ENCODE measurements around the gene VWCE.

Gene VWCE

DNA sequence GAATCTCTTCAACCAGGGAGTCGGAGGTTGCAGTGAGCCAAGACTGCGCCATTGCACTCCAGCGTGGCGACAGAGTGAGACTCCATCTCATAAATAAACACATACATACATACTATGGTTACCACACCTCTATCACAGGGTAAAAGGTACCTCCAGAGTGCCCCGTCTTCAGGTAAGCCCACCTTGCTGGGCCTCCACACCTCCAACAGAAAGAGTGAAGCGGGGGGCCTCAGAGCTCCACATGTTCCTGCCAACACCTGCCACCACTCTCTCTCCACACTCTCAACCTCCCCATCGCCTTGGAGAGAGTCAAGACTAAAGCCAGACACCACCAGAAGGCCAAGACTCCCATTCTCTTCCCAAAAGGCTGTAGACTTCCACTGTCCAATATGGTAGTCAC, 10.3 kb upstream of the VWCE start:
- Mint-ChIP-seq H3K4me3 (no peak overlapping the region), H3K4me1 (ENCODE audit: low read depth) (no peaks in the 10 kb centered on the region), H3K27me3 (ENCODE audit: low read depth) (no peaks in the 10 kb centered on the region), H3K9me3 (no peaks in the 10 kb centered on the region), H3K27ac (no peak overlapping the region), H3K36me3 (ENCODE audit: low read depth) (peaks cover 37% of the 10 kb centered on the region)

DNA sequence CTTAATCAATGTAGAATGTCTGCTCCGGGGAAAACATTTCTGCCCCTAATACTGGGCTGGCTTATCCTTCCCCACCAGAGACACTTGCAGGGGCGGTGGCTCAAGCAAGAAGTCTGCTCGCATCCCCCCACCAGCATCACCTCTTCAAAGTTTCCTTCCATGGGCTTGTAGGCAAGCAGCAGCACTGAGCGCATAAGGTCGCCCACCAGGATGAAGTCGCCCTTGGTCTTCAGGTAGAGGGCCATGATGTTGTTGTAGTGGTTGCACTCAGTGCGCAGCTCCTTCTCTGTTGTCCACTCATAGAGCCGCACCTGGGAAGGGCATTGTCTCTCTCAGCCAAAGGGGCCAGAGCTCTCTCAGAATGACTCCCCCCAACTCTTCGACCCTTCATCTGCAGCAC, 8.6 kb upstream of the VWCE start:
- Mint-ChIP-seq H3K4me3 (no peak overlapping the region), H3K36me3 (ENCODE audit: low read depth) (peaks cover 41% of the 10 kb centered on the region), H3K27me3 (ENCODE audit: low read depth) (no peaks in the 10 kb centered on the region), H3K9me3 (no peaks in the 10 kb centered on the region), H3K4me1 (ENCODE audit: low read depth) (peaks cover 5% of the 10 kb centered on the region), H3K27ac (no peak overlapping the region)

DNA sequence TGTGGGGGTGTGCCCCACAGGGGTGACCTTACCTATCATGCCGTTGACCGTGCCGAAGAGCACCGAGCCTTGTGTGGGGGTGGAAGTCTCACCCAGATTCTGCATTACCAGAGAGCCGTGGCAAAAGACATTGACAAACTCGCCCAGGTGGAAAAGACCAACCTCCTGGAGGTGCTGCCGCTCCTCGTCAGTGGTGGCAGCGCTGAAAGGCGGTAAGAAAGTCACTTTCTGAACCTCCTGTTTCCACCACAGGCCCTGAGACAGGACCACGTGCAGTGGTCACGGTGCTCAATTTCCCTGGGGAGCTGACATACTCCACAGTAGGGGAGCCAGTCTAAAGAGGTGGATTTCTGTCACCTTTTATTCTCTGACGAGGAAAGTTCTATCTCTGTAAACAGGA, 7.4 kb upstream of the VWCE start:
- H3K9me3 Mint-ChIP-seq: no peaks in the 10 kb centered on the region
- no peak overlapping the region for H3K4me3 Mint-ChIP-seq
- no peaks in the 10 kb centered on the region for H3K27me3 Mint-ChIP-seq (ENCODE audit: low read depth)
- H3K36me3 Mint-ChIP-seq (ENCODE audit: low read depth): peaks cover 46% of the 10 kb centered on the region
- H3K27ac Mint-ChIP-seq: no peak overlapping the region
- peaks cover 15% of the 10 kb centered on the region for H3K4me1 Mint-ChIP-seq (ENCODE audit: low read depth)

DNA sequence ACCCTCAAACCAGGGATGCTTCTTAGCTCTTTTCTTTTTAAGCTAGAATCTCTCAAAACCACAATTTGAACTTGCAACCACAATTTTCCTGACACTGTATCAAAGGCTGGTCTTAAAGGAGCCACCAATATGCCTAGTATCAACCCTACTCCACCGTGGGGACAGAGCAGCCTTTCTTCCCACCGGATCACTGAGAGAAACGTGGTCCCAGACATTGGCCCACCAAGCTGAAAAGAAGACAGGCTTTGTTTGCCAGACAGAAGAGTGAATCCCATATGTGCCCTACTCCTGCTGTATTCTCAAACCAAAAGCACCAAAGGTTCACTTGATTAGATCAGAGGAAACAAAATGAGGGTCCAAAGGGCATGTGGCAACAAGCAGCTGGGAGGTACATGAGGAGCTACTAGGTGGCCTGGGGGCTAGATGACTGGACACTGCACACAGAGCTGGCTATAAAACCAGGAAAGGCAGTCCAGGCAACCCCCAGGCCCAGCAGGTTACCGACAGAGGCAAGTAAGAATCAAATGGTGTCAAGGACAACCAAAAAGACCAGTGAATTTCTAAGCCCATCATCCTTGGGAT, 3.6 kb upstream of the VWCE start:
- H3K36me3 Mint-ChIP-seq (ENCODE audit: low read depth): peaks cover 44% of the 10 kb centered on the region
- peaks cover 26% of the 10 kb centered on the region for H3K4me1 Mint-ChIP-seq (ENCODE audit: low read depth)
- H3K27ac Mint-ChIP-seq: no peak overlapping the region
- no peaks in the 10 kb centered on the region for H3K9me3 Mint-ChIP-seq
- H3K4me3 Mint-ChIP-seq: no peak overlapping the region
- peaks cover 6% of the 10 kb centered on the region for H3K27me3 Mint-ChIP-seq (ENCODE audit: low read depth)

DNA sequence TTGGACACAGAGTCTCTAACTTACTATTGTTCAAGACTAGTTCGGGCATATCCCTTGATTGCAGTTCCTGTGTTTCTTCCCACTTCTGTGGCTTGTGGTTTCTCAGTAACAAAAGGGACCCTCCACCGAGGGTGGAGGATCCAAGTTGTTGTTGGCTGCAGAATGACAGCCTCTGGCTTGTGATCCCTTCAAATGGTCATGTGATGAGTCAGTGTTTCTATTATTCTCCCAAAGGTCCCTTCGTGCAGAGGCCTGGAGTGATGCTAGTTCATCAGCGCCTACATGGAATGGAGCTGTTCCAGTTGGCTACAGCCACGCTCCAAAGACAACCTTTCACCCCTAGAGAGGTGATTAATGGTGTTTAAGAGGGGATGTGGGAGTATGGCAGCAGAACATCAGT, 2.6 kb upstream of the VWCE start:
- peaks cover 13% of the 10 kb centered on the region for H3K27me3 Mint-ChIP-seq (ENCODE audit: low read depth)
- peaks cover 30% of the 10 kb centered on the region for H3K4me1 Mint-ChIP-seq (ENCODE audit: low read depth)
- H3K27ac Mint-ChIP-seq: peak overlapping the region; percentile 27
- peaks cover 40% of the 10 kb centered on the region for H3K36me3 Mint-ChIP-seq (ENCODE audit: low read depth)
- H3K9me3 Mint-ChIP-seq: no peaks in the 10 kb centered on the region
- peak overlapping the region; percentile 5 for H3K4me3 Mint-ChIP-seq

DNA sequence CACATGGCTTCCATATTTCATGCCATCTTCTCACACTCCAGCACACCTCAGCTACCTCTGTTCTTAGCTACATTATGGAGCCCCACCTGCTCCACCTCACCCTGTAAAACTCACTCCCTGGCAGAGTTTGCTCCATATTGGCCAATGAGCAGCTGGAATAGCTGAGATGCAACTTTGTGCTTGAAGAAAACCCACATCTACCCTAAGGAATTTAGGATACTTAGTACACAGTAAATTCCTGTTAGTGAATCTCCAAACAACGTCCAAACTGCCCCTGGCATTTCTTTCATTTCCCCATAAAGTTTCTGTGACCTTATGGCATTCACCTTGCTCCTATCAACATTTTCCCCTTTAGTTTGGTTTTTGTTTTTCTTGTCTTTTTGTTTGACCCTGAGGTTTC, 2.2 kb upstream of the VWCE start:
- H3K36me3 Mint-ChIP-seq (ENCODE audit: low read depth): peaks cover 38% of the 10 kb centered on the region
- H3K27ac Mint-ChIP-seq: peak overlapping the region; percentile 27
- peaks cover 15% of the 10 kb centered on the region for H3K27me3 Mint-ChIP-seq (ENCODE audit: low read depth)
- peaks cover 30% of the 10 kb centered on the region for H3K4me1 Mint-ChIP-seq (ENCODE audit: low read depth)
- peak overlapping the region; percentile 5 for H3K4me3 Mint-ChIP-seq
- H3K9me3 Mint-ChIP-seq: no peaks in the 10 kb centered on the region

DNA sequence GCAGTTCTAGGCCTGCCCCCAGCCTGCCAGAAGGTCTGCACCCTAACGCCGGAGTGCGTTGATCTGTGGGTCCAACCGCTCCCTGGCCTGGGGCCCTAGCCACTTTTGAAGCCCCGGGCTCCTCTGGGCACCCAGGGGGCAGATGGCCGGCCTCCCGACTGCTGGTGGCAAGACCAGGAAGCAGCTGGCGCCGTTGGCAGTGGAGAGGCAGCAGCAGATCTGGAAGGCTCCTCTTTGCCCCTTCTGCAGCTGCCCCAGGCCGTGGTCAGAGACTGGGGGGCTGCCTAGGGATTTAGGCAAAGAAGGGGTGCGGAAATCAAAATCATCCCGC, 445 bp upstream of the VWCE start:
- Mint-ChIP-seq H3K36me3 (ENCODE audit: low read depth) (peaks cover 25% of the 10 kb centered on the region), H3K4me3 (peak overlapping the region; percentile 77), H3K4me1 (ENCODE audit: low read depth) (peaks cover 30% of the 10 kb centered on the region), H3K9me3 (no peaks in the 10 kb centered on the region), H3K27ac (no peak overlapping the region), H3K27me3 (ENCODE audit: low read depth) (peaks cover 17% of the 10 kb centered on the region)

DNA sequence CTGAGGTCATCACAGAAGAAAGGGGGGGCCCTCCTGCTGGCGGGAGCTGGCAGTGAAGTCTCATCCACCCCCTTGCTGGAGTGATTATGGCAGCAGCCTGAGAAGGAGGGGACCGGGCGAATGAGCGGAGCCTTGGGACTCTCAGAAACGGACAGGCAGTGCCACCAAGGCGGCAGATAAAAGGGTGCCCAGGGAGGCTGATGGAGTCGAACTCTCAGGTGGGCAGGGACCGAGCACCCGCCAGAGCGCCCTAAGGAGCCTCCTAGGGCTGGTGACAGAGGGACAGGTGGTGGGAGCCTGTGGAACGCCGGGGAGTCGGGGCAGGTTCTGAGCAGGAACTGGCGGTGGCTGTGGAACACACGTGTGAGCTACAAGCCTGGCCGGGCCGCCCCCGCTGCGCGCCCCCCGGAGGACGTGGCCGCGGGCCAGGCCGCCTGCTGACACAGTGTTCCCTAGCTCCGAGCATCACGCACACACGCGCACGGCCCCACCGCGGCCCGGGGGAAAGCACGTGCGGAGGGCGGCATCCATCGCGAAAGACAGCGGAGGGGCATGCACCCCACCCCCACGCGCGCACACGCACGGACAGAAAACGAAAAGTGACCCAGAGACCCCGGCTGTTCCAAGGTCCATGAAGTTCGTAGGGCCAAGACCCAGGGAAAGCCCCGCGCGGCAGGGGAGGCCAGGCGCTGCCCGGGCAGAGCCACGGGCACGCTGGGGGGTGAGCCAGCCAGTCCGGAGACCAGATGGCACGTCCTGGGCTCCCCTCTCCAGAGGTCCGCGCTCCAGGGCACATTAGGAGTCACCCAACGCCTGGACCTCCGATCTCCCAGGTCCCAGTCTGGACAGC, 1.0 kb downstream of the VWCE start:
- Mint-ChIP-seq H3K27me3 (ENCODE audit: low read depth) (peaks cover 17% of the 10 kb centered on the region), H3K4me3 (peak overlapping the region; percentile 80), H3K4me1 (ENCODE audit: low read depth) (peaks cover 27% of the 10 kb centered on the region), H3K9me3 (no peaks in the 10 kb centered on the region), H3K36me3 (ENCODE audit: low read depth) (peaks cover 18% of the 10 kb centered on the region), H3K27ac (peak overlapping the region; percentile 29)

DNA sequence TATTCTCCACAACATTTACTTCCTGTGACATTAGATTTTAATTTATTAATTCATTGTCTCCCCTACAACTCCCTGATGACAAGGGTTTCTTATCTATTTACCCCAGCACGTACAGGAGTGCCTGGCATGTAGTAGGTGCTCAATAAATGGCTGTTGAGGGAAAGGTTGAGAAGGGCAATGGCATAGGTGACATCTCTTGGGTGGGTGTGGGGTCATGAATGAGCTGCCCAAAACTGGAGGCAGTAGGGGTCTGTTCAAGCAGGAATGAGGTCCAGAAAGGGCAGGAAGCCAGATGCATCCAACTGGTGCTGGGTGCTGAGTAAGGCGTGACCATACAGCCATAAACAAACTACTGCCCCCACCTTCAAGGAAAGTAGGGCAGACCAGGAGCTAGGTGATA, 2.8 kb downstream of the VWCE start:
- Mint-ChIP-seq H3K4me3 (peak overlapping the region; percentile 5), H3K36me3 (ENCODE audit: low read depth) (peaks cover 8% of the 10 kb centered on the region), H3K27ac (no peak overlapping the region), H3K27me3 (ENCODE audit: low read depth) (peaks cover 17% of the 10 kb centered on the region), H3K4me1 (ENCODE audit: low read depth) (peaks cover 13% of the 10 kb centered on the region), H3K9me3 (no peaks in the 10 kb centered on the region)

DNA sequence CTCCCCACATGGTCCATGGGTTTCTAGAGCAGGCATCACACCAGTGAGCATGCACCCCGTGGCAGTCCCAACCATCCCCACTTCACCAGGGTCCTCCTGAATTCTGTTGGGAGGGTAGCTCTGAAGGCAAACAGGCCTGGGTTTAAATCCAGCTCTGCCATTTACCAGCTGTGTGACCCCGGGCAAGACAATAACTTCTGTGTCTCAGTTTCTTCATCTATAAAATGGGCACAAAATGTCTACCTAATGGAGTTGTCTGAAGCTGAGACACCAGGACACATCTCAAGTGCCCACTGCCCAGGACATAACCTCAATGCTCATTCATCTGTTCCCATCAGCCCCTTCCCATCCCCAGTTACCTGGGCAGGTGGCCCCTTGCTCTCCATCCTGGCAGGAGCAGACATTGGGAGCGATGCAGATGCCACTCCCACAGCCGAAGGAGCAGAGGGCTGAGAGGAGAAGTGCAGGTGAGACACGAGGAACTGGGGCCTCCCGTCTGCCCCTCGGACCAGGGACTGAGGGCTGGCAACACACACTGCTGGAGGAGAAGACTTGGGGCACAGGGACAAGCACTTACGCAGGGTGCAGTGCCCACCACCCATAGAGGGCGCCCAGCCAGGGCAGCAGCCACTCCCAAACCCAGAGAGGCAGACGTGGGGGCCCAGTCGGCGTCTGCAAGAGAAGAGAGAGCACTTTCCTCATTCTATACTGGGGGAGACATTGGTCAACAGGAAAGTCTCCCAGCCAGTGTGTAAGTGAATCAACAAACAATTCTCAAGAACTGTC, 4.0 kb downstream of the VWCE start:
- Mint-ChIP-seq H3K27me3 (ENCODE audit: low read depth) (peaks cover 17% of the 10 kb centered on the region), H3K9me3 (no peaks in the 10 kb centered on the region), H3K27ac (no peak overlapping the region), H3K4me1 (ENCODE audit: low read depth) (peaks cover 8% of the 10 kb centered on the region), H3K4me3 (no peak overlapping the region), H3K36me3 (ENCODE audit: low read depth) (peaks cover 4% of the 10 kb centered on the region)

DNA sequence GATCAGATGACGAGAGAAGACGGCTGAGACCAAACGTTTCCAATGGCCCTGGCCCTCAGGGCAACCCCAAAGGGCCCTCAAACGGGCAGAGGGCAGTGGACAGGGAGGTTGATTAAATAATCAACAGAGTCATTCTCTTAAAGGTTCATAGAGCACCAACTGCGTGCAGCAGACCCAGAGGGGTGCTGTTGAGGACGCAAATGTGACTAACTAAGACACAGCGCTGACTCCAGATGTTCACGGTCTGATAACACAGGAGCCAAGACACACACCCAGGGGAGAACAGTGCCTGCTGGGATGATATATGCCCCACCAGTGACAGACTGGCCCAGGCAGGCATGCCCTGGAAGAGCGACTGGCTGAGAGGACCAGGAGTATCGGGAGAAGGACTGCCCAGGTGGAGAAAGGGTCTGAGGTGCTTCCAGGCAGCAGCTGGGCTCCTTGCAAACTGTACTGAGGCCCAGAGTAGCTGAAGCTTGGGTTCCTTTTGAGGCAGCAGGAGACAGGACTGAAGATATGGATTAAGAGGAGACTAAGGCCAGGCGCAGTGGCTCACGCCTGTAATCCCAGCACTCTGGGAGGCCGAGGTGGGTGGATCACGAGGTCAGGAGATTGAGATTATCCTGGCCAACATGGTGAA, 7.7 kb downstream of the VWCE start:
- Mint-ChIP-seq H3K27me3 (ENCODE audit: low read depth) (peaks cover 4% of the 10 kb centered on the region), H3K36me3 (ENCODE audit: low read depth) (peaks cover 2% of the 10 kb centered on the region), H3K4me1 (ENCODE audit: low read depth) (no peaks in the 10 kb centered on the region), H3K27ac (no peak overlapping the region), H3K4me3 (no peak overlapping the region), H3K9me3 (no peaks in the 10 kb centered on the region)

DNA sequence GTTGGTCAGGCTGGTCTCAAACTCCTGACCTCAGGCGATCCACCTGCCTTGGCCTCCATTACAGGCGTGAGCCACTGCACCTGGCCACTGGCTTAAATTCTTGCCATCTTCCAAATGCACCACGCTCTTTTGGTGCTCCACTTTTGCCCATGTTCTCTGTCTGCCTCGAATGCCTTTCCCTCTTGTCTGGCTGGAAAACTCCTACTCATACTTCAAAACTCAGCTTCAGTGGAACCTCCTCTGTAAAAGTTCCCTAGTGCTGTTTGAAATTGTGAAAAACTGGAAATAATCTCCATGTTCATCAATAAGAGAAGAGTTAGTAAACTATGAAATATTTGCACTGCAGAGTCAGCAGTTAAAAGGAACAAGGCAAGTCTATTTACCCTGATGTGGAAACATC, 11.5 kb downstream of the VWCE start:
- Mint-ChIP-seq H3K4me1 (ENCODE audit: low read depth) (peaks cover 3% of the 10 kb centered on the region), H3K9me3 (no peaks in the 10 kb centered on the region), H3K36me3 (ENCODE audit: low read depth) (peaks cover 2% of the 10 kb centered on the region), H3K4me3 (no peak overlapping the region), H3K27me3 (ENCODE audit: low read depth) (no peaks in the 10 kb centered on the region), H3K27ac (no peak overlapping the region)

DNA sequence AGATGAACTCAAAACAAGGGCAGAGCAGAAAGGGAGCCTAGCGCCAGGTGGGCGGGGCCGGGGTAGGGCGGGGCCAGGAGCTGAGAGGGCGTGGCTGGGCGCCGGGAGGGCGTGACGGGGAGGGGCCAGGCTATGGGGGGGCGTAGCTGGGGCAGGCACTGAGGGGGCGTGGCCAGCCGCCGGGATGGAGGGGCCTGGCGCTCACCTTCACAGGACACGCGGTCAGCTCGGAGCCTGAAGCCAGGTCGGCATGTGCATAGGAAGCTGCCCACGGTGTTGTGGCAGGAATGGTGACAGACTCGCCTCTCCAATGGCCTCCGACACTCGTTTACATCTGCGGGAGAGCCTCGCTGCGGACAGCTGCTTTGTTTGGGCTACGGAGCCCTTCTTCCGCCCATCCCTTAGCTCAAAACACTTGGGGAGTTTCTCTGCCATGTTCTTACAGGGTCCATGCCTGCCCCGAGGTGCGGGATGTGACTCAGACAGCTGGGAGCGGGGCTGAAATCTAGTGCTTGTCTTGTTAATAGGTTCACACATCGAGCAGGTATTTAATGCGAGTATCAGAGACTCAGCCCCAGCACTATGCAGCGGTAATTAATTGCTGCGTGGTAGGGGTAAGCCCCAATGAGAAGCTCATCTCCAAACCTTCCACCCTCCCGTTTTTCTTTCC, 13.4 kb downstream of the VWCE start:
- Mint-ChIP-seq H3K36me3 (ENCODE audit: low read depth) (no peaks in the 10 kb centered on the region), H3K4me3 (no peak overlapping the region), H3K9me3 (no peaks in the 10 kb centered on the region), H3K4me1 (ENCODE audit: low read depth) (peaks cover 3% of the 10 kb centered on the region), H3K27me3 (ENCODE audit: low read depth) (no peaks in the 10 kb centered on the region), H3K27ac (no peak overlapping the region)

DNA sequence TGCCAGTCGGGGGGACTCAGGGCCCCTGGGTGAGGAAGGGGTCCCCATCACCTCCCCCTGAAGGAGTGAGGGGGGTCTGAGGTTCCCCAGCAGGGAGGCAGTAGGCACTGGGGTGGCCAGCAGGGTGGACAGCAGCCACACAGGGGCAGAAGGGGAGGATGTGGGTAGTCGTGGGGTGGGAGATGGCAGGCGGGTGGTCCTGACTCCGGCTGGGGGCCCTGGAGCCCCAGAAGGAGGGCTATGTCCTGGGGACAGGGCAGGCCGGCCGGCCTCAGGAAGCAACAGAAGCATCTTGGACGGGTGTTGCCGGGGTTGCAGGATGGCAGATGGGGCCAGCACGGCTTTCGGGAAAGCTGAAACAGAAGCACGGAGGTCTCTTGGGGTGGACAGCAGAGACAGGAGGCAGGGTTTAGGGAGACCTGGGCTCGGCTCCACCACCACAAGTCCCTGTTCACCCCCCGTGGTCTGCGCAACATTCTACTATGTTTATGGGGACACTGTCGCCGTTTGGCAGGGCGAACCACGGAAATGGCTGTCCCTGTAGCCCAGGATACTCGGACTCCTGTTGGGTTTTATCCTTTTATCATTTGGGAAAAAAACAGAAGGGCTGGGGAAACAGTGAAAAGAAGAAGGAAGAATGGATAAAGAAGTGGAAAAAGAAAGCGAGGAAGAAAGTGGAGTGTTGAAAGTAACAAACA, 14.1 kb downstream of the VWCE start:
- H3K36me3 Mint-ChIP-seq (ENCODE audit: low read depth): no peaks in the 10 kb centered on the region

More for the DNA sequence above, 14.1 kb downstream of the VWCE start:
- Mint-ChIP-seq H3K27me3 (ENCODE audit: low read depth) (no peaks in the 10 kb centered on the region), H3K4me3 (no peak overlapping the region), H3K9me3 (no peaks in the 10 kb centered on the region), H3K4me1 (ENCODE audit: low read depth) (peaks cover 3% of the 10 kb centered on the region), H3K27ac (no peak overlapping the region)

Data from T-helper 1 cell treated with Interleukin-12 subunit alpha and Interleukin-12 subunit beta and Interleukin-4 antibody, amounts not matched to agents 30 μg/mL and 1 μg/mL, for 36 hours (primary cell).